Keratinocyte (primary cell): ENCODE measurements around the gene PLBD2. TPM values are rescaled to one million over a fixed set of nuclear protein-coding genes. Genes with fewer than 3 reads are reported as not detected.

Source experiments
- DNase-seq: peaks from one replicate; pipeline ENCODE4 v3.0.0-alpha.2; 2011; ENCODE audit warnings: low read depth, missing footprints, low spot score
- FAIRE-seq: peaks from 2 replicates; lab custom pipeline; 2011; peaks lifted over from hg19 to GRCh38; lab: Jason Lieb, UNC
- H2AFZ ChIP-seq: 2 replicates; pipeline ENCODE4 v1.6.0; 2012; ENCODE audit warnings: low read length, control low read depth, inconsistent platforms; ENCODE audit not compliant: control insufficient read depth
- H3K27ac ChIP-seq: 2 replicates; pipeline ENCODE4 v1.5.1; 2011; ENCODE audit warnings: low read length; ENCODE audit not compliant: control insufficient read depth, insufficient read depth
- H3K27me3 ChIP-seq: 3 replicates; pipeline ENCODE4 v1.6.0; 2011; ENCODE audit warnings: low read length; ENCODE audit not compliant: control insufficient read depth, insufficient read depth; ENCODE audit errors: extremely low read depth
- H3K36me3 ChIP-seq, 2 experiments: 2 replicates in 1 of 2; 3 replicates in 1 of 2; pipeline ENCODE4 v1.5.1; 2011; ENCODE audit warnings: low read length in 2 of 2, mild to moderate bottlenecking in 1 of 2; ENCODE audit not compliant: control insufficient read depth in 2 of 2, insufficient read depth in 2 of 2; ENCODE audit errors: extremely low read depth in 1 of 2
- H3K4me1 ChIP-seq: 3 replicates; pipeline ENCODE4 v1.5.1; 2011; ENCODE audit warnings: low read length; ENCODE audit not compliant: control insufficient read depth, insufficient read depth; ENCODE audit errors: extremely low read depth
- H3K4me2 ChIP-seq: 3 replicates; pipeline ENCODE4 v1.6.0; 2011; ENCODE audit warnings: low read depth, low read length; ENCODE audit not compliant: control insufficient read depth, insufficient read depth; ENCODE audit errors: extremely low read depth
- H3K4me3 ChIP-seq, 3 experiments: fragments of 200-600 bp in 1 of 3; sonication (generic) in 1 of 3; 2 replicates in 2 of 3; 3 replicates in 1 of 3; pipeline ENCODE4 v1.5.1; 2011 to 2016; ENCODE audit warnings: low read length in 3 of 3, mild to moderate bottlenecking in 3 of 3, control low read depth in 2 of 3, inconsistent platforms in 1 of 3, low read depth in 1 of 3, mixed read lengths in 1 of 3, mixed run types in 1 of 3, moderate library complexity in 1 of 3; ENCODE audit not compliant: control insufficient read depth in 2 of 3, insufficient read depth in 2 of 3; ENCODE audit errors: extremely low read depth in 1 of 3
- H3K79me2 ChIP-seq: 2 replicates; pipeline ENCODE4 v1.6.0; 2012; ENCODE audit warnings: low read length; ENCODE audit not compliant: control insufficient read depth, insufficient read depth
- H3K9ac ChIP-seq: 3 replicates; pipeline ENCODE4 v1.6.0; 2011; ENCODE audit warnings: low read length; ENCODE audit not compliant: control insufficient read depth, insufficient read depth; ENCODE audit errors: extremely low read depth
- H3K9me1 ChIP-seq: 3 replicates; pipeline ENCODE4 v1.6.0; 2011; ENCODE audit warnings: low read length; ENCODE audit not compliant: control insufficient read depth, insufficient read depth; ENCODE audit errors: extremely low read depth
- H3K9me3 ChIP-seq: 2 replicates; pipeline ENCODE4 v1.5.1; 2012; ENCODE audit warnings: low read depth, low read length; ENCODE audit not compliant: control insufficient read depth
- H4K20me1 ChIP-seq: 3 replicates; pipeline ENCODE4 v1.6.0; 2011; ENCODE audit warnings: low read length; ENCODE audit not compliant: control insufficient read depth, insufficient read depth; ENCODE audit errors: extremely low read depth
- CTCF ChIP-seq, 3 experiments: IDR thresholded peaks in 1 of 3; conservative IDR thresholded peaks in 1 of 3; optimal IDR thresholded peaks in 1 of 3; 2 replicates in 2 of 3; 3 replicates in 1 of 3; pipeline versions ENCODE3 to v1.5.1; 2011; ENCODE audit warnings: low read length in 3 of 3, mild to moderate bottlenecking in 3 of 3, moderate library complexity in 2 of 3, control low read depth in 1 of 3, inconsistent platforms in 1 of 3; ENCODE audit not compliant: insufficient read depth in 2 of 3; ENCODE audit errors: extremely low read depth in 1 of 3
- EZH2 ChIP-seq: IDR thresholded peaks from one replicate; pipeline ENCODE4 v1.6.1; 2012; ENCODE audit warnings: inconsistent platforms, mild to moderate bottlenecking, low read length, moderate library complexity
- dilution Hi-C: fragments of 300-500 bp; cut with MboI; formaldehyde crosslinking; loops from one replicate; pipeline ENCODE4 v1.7.0; 2020; ENCODE audit warnings: low sequenced_read_pairs; ENCODE audit not compliant: extremely low pct_ligation_motif_present
- polyA plus RNA-seq, 5 experiments: library from polyadenylated mRNA; depleted of rRNA in 3 of 5; stranded (reverse) in 3 of 5; stranded (forward) in 1 of 5; unstranded in 1 of 5; fragments of >200 nt; gene quantifications; 1 replicate in 1 of 5; 2 replicates in 3 of 5; 3 replicates in 1 of 5; pipeline versions ENCODE4 v1.2.1 to v1.2.3, GENCODE V29; 2011 to 2012; ENCODE audit warnings: missing spikeins in 2 of 5, low read depth in 1 of 5, low replicate concordance in 1 of 5

PLBD2 gene
- polyA plus RNA-seq, 1 donor (not counting 4 experiments of a cell fraction or from before 2014, with no cell fraction given) = 12.9 TPM

DNA sequence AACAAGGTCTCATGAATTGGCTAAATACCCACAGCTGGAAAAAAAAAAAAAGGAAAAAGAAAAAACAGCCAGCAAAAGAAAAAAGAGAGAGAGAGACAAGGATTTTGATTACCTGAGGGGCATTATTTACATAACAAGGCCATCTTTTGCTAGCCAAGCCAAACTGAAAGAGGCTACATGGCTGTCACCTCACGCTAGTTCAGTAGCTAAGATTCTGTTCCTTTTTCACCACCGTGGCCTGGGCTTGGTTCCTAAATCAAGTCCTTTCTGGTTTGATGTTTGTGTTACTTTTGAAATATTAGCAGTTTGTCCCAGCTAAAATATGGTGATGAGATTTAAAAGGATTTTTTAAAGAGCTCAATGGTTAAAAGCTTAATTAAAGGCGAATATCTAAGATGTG lies 47.3 kb downstream of the PLBD2 start:
- H3K9me3 ChIP-seq = no peaks in the 10 kb centered on the region
- DNase-seq (no peak), FAIRE-seq (no peak)
- H3K4me1 ChIP-seq = no peaks in the 10 kb centered on the region
- H4K20me1 ChIP-seq = no peaks in the 10 kb centered on the region
- no peaks in the 10 kb centered on the region for H3K36me3 ChIP-seq
- no peak for TF ChIP-seq EZH2
- TF ChIP-seq CTCF (optimal IDR thresholded peaks at IDR 0.05 in 1 of 3, IDR thresholded peaks at IDR 0.05 in 1 of 3, conservative IDR thresholded peaks at IDR 0.05 in 1 of 3; ENCODE audit: extremely low read depth in 1 of 3, insufficient read depth in 2 of 3, low read length in 3 of 3) = no peak
- H3K4me3 ChIP-seq = no peak overlapping the region
- H3K27ac ChIP-seq = no peak overlapping the region
- no peaks in the 10 kb centered on the region for H3K79me2 ChIP-seq
- H2AFZ ChIP-seq = no peak overlapping the region
- no peak overlapping the region for H3K4me2 ChIP-seq
- no peak overlapping the region for H3K9ac ChIP-seq
- dilution Hi-C loops = no loop called here
- H3K27me3 ChIP-seq = no peaks in the 10 kb centered on the region
- no peaks in the 10 kb centered on the region for H3K9me1 ChIP-seq

- H3K79me2 ChIP-seq = no peaks in the 10 kb centered on the region
- H3K4me1 ChIP-seq = no peaks in the 10 kb centered on the region
- H3K27ac ChIP-seq = no peak overlapping the region
- TF ChIP-seq EZH2 = no peak
- no peaks in the 10 kb centered on the region for H3K36me3 ChIP-seq
- dilution Hi-C loops = no loop called here
- no peak overlapping the region for H3K4me3 ChIP-seq
- no peaks in the 10 kb centered on the region for H4K20me1 ChIP-seq
- no peak overlapping the region for H2AFZ ChIP-seq
- no peak overlapping the region for H3K9ac ChIP-seq
- H3K9me1 ChIP-seq = no peaks in the 10 kb centered on the region
- no peaks in the 10 kb centered on the region for H3K9me3 ChIP-seq
- no peak for DNase-seq
- FAIRE-seq = no peak
- H3K4me2 ChIP-seq = no peak overlapping the region
- no peaks in the 10 kb centered on the region for H3K27me3 ChIP-seq
Observed at GRCh38 chr12:113407931-113408600, 49.7 kb downstream of the PLBD2 start.
